Natural killer cell (primary cell): Measurements from ENCODE around the gene NAV3. TPM values are rescaled to one million over a fixed set of nuclear protein-coding genes. Genes with fewer than 3 reads are reported as not detected.

Experiments
- ATAC-seq, 3 donors: fragments of 150-1000 bp in 2 of 3; fragments of 200-7000 bp in 1 of 3; cut with Tn5 transposase; 1 replicate in 1 of 3; 2 replicates in 2 of 3; pipeline ENCODE4 v1.10.0; 2021; ENCODE audit warnings: mild to moderate bottlenecking in 2 of 3, moderate library complexity in 2 of 3
- DNase-seq, 2 donors: peaks; one replicate each; pipeline versions ENCODE4 v3.0.0 to v3.0.0-alpha.2; 2013 to 2021; ENCODE audit warnings: mixed read lengths in 1 of 2
- H3K27ac ChIP-seq: one replicate; pipeline ENCODE4 v1.5.1; 2013; ENCODE audit warnings: mild to moderate bottlenecking, low read length
- H3K27me3 ChIP-seq: one replicate; pipeline ENCODE4 v1.6.1; 2013; ENCODE audit warnings: low read length; ENCODE audit not compliant: control insufficient read depth, insufficient read depth
- H3K36me3 ChIP-seq: one replicate; pipeline ENCODE4 v1.6.1; 2013; ENCODE audit warnings: low read length; ENCODE audit not compliant: control insufficient read depth, insufficient read depth
- H3K4me1 ChIP-seq: one replicate; pipeline ENCODE4 v1.6.1; 2013; ENCODE audit warnings: low read length; ENCODE audit not compliant: control insufficient read depth, insufficient read depth
- H3K4me3 ChIP-seq: one replicate; pipeline ENCODE4 v1.5.1; 2013; ENCODE audit warnings: low read length
- H3K9me3 ChIP-seq: one replicate; pipeline ENCODE4 v1.6.1; 2013; ENCODE audit warnings: low read length; ENCODE audit not compliant: control insufficient read depth, insufficient read depth
- H3K27ac Mint-ChIP-seq, 2 donors: one replicate each; pipeline ENCODE4 v1.8.0; 2022; ENCODE audit warnings: mild to moderate bottlenecking in 2 of 2, mixed read lengths in 2 of 2, moderate library complexity in 1 of 2
- H3K27me3 Mint-ChIP-seq, 2 donors: one replicate each; pipeline ENCODE4 v1.8.0; 2022; ENCODE audit warnings: low read depth in 2 of 2, mixed read lengths in 2 of 2
- H3K36me3 Mint-ChIP-seq: one replicate; pipeline ENCODE4 v1.8.0; 2022; ENCODE audit warnings: mixed read lengths
- H3K4me1 Mint-ChIP-seq, 2 donors: one replicate each; pipeline ENCODE4 v1.8.0; 2022; ENCODE audit warnings: mixed read lengths in 2 of 2
- H3K4me3 Mint-ChIP-seq: one replicate; pipeline ENCODE4 v1.8.0; 2022; ENCODE audit warnings: mild to moderate bottlenecking, moderate library complexity, mixed read lengths
- H3K9me3 Mint-ChIP-seq, 2 donors: one replicate each; pipeline ENCODE4 v1.8.0; 2022; ENCODE audit warnings: mixed read lengths in 2 of 2
- CTCF ChIP-seq: fragments of 200-600 bp; IDR thresholded peaks from one replicate; pipeline ENCODE4 v1.8.0; 2022; ENCODE audit warnings: antibody characterized with exemption
- WGBS: methylation state at CpG from one replicate; pipeline ENCODE4 v1.1.7; 2013; ENCODE audit warnings: missing lambda C conversion rate; ENCODE audit not compliant: insufficient coverage; 5-methylcytosine and 5-hydroxymethylcytosine counted together
- intact Hi-C: fragments of 100-400 bp; cut with micrococcal nuclease; formaldehyde crosslinking; loops from one replicate; pipeline ENCODE4 v1.14.2; 2022
- total RNA-seq, 4 donors: library from RNA; stranded (reverse); fragments of 120-200 nt in 1 of 4; gene quantifications; one replicate each; pipeline versions ENCODE4 v1.2.3 to v1.2.4, GENCODE V29; 2013 to 2022

The NAV3 gene
- total RNA-seq, 3 donors from 2014 or later (not counting 1 experiment from before 2014, with no cell fraction given): not detected

DNA sequence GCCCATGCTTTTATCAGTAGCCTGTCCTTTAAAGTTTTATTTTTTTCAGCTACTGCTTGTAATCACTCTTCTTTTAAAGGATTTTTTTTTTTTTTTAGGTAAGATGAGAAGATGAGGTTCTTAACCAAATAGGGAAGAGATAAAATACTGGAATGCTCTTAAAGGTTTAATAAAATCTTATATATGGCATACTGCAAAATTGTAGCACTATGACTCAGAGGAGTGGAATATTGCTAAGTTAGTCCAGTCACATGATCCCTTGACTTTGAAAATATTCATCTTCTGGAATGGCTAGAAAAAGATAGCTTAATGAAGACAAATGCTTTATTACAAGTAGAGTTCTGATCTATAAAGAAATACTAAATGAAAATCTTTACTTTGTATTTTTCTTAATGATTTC is 116.6 kb downstream of the NAV3 start:
- Mint-ChIP-seq H3K4me3 (no peak overlapping the region), H3K9me3 (peaks cover 7 to 15% of the 10 kb centered on the region in 2 donors), H3K4me1 (no peaks in the 10 kb centered on the region), H3K36me3 (no peaks in the 10 kb centered on the region), H3K27me3 (no peaks in the 10 kb centered on the region), H3K27ac (no peak overlapping the region)
- H3K36me3 ChIP-seq: no peaks in the 10 kb centered on the region
- no peaks in the 10 kb centered on the region for H3K9me3 ChIP-seq
- ATAC-seq (no peak), DNase-seq (no peak)
- H3K4me1 ChIP-seq: no peaks in the 10 kb centered on the region
- TF ChIP-seq CTCF: no peak
- no peaks in the 10 kb centered on the region for H3K27me3 ChIP-seq
- H3K4me3 ChIP-seq: no peak overlapping the region
- intact Hi-C loops: no loop called here
- no peak overlapping the region for H3K27ac ChIP-seq

- Mint-ChIP-seq H3K4me1 (no peaks in the 10 kb centered on the region), H3K27me3 (no peaks in the 10 kb centered on the region), H3K36me3 (no peaks in the 10 kb centered on the region), H3K4me3 (no peak overlapping the region), H3K9me3 (peaks cover 6 to 14% of the 10 kb centered on the region in 2 donors), H3K27ac (no peak overlapping the region)
- no peaks in the 10 kb centered on the region for H3K9me3 ChIP-seq
- DNase-seq: no peak
- no peaks in the 10 kb centered on the region for H3K36me3 ChIP-seq
- intact Hi-C loops: no loop called here
- no peaks in the 10 kb centered on the region for H3K4me1 ChIP-seq
- no peak for ATAC-seq
- no CpG with 5 or more reads among the region's 1 CpG for WGBS
- no peak overlapping the region for H3K4me3 ChIP-seq
- H3K27me3 ChIP-seq: no peaks in the 10 kb centered on the region
- TF ChIP-seq CTCF: no peak
- no peak overlapping the region for H3K27ac ChIP-seq
These were observed 117.1 kb downstream of the NAV3 start for GRCh38 chr12:77947746-77948145.

DNA sequence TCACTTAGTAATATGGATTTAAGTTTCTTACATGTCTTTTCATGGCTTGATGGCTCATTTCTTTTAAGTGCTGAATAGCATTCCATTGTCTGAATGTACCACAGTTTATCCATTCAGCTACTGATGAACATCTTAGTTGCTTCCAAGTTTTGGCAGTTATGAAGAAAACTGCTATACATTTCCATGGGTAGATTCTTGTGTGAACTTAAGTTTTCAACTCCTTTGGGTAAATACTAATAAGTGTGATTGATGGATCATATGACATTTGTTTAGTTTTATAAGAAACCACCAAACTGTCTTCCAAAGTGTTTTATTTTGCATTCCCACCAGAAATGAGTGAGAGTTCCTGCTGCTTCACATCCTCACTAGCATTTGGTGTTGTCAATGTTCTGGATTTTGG is 119.2 kb downstream of the NAV3 start:
- ATAC-seq: no peak
- no peak for TF ChIP-seq CTCF
- no peaks in the 10 kb centered on the region for H3K4me1 ChIP-seq
- H3K4me3 ChIP-seq: no peak overlapping the region
- Mint-ChIP-seq H3K4me1 (no peaks in the 10 kb centered on the region), H3K4me3 (no peak overlapping the region), H3K9me3 (peaks cover 2 to 5% of the 10 kb centered on the region in 2 donors), H3K27ac (no peak overlapping the region), H3K36me3 (no peaks in the 10 kb centered on the region), H3K27me3 (no peaks in the 10 kb centered on the region)
- no peak overlapping the region for H3K27ac ChIP-seq
- no peaks in the 10 kb centered on the region for H3K9me3 ChIP-seq
- no peaks in the 10 kb centered on the region for H3K27me3 ChIP-seq
- DNase-seq: no peak
- intact Hi-C loops: no loop called here
- no peaks in the 10 kb centered on the region for H3K36me3 ChIP-seq

- intact Hi-C loops: no loop called here
- DNase-seq (no peak), ATAC-seq (no peak)
- peaks cover 3 to 4% of the 10 kb centered on the region in 2 donors for H3K9me3 Mint-ChIP-seq
- Histone ChIP-seq H3K9me3 (no peaks in the 10 kb centered on the region), H3K27ac (no peak overlapping the region), H3K4me3 (no peak overlapping the region), H3K27me3 (no peaks in the 10 kb centered on the region), H3K36me3 (no peaks in the 10 kb centered on the region), H3K4me1 (no peaks in the 10 kb centered on the region)
- no peak overlapping the region for H3K27ac Mint-ChIP-seq
- H3K27me3 Mint-ChIP-seq: no peaks in the 10 kb centered on the region
- H3K4me1 Mint-ChIP-seq: no peaks in the 10 kb centered on the region
- WGBS: 74% methylated on average over 7 of the region's 7 CpGs
- H3K36me3 Mint-ChIP-seq: no peaks in the 10 kb centered on the region
- no peak overlapping the region for H3K4me3 Mint-ChIP-seq
- no peak for TF ChIP-seq CTCF
These were observed 123.0 kb downstream of the NAV3 start for GRCh38 chr12:77953528-77954205.
